Limb (tissue), 2 donors: ENCODE data around the gene PPP3CB.
"Not testable (repeated sequence)": the region's sequence is repeated elsewhere in the genome, so short reads cannot be mapped to it uniquely, and the experiment has no call there.

Experiments
- DNase-seq, 2 donors: peaks; one replicate each; pipeline ENCODE4 v3.0.0-alpha.2; 2016; ENCODE audit errors: extremely low spot score in 2 of 2

The PPP3CB gene

GRCh38 chr10:73416571-73416970 lies 79.3 kb downstream of the PPP3CB start:
- DNase-seq: no peak

- no peak for DNase-seq
These were observed 81.4 kb downstream of the PPP3CB start for GRCh38 chr10:73414230-73414945.

GRCh38 chr10:73413528-73414229 lies 82.1 kb downstream of the PPP3CB start, which contains the start of gene ANXA7:
ANXA7 (minus strand) TSS chr10:73414058; CDS start chr10:73400856, 13,202 bp downstream.
- DNase-seq: peak; percentile 89 to 97

GRCh38 chr10:73413108-73413527 lies 82.7 kb downstream of the PPP3CB start:
- no peak for DNase-seq

GRCh38 chr10:73410897-73411296 lies 84.9 kb downstream of the PPP3CB start:
- DNase-seq: no peak

GRCh38 chr10:73408978-73409521 lies 86.8 kb downstream of the PPP3CB start:
- no peak for DNase-seq

GRCh38 chr10:73408061-73408460 lies 87.8 kb downstream of the PPP3CB start:
- DNase-seq: no peak

GRCh38 chr10:73407495-73407894 lies 88.3 kb downstream of the PPP3CB start:
- DNase-seq: no peak

GRCh38 chr10:73406846-73407245 lies 89.0 kb downstream of the PPP3CB start:
- no peak for DNase-seq

GRCh38 chr10:73405556-73405955 lies 90.3 kb downstream of the PPP3CB start:
- DNase-seq: no peak

GRCh38 chr10:73404690-73405089 lies 91.1 kb downstream of the PPP3CB start:
- DNase-seq: no peak

- DNase-seq: no peak
These were observed 94.2 kb downstream of the PPP3CB start for GRCh38 chr10:73401636-73402035.

GRCh38 chr10:73399063-73399462 lies 96.8 kb downstream of the PPP3CB start:
- DNase-seq: no peak

GRCh38 chr10:73398024-73398423 lies 97.8 kb downstream of the PPP3CB start:
- no peak for DNase-seq

- DNase-seq: not testable (repeated sequence)
These were observed 101.5 kb downstream of the PPP3CB start for GRCh38 chr10:73394325-73394724.

- DNase-seq: no peak
These were observed 107.6 kb downstream of the PPP3CB start for GRCh38 chr10:73388228-73388627.

GRCh38 chr10:73386583-73386982 lies 109.2 kb downstream of the PPP3CB start:
- DNase-seq: no peak
